Vagina (tissue), 2 donors: ENCODE measurements around the gene TTC16. TPM values are rescaled to one million over a fixed set of nuclear protein-coding genes. Genes with fewer than 3 reads are reported as not detected.

Experiments
- DNase-seq, 2 donors: peaks; one replicate each; pipeline ENCODE4 v3.0.0-alpha.2; 2017; ENCODE audit errors: extremely low spot score in 2 of 2
- H3K27ac ChIP-seq: fragments of 200-600 bp; sonication (generic); one replicate; pipeline ENCODE4 v1.5.1; 2019
- H3K27me3 ChIP-seq: fragments of 200-600 bp; sonication (generic); one replicate; pipeline ENCODE4 v1.5.1; 2019
- H3K36me3 ChIP-seq, 2 donors: fragments of 200-600 bp; sonication (generic); one replicate each; pipeline ENCODE4 v1.5.1; 2017 to 2019
- H3K4me1 ChIP-seq: fragments of 200-600 bp; sonication (generic); one replicate; pipeline ENCODE4 v1.5.1; 2019
- H3K4me3 ChIP-seq, 2 donors: fragments of 200-600 bp; sonication (generic); 1 replicate in 1 of 2; 2 replicates in 1 of 2; pipeline ENCODE4 v1.5.1; 2016 to 2019
- H3K9me3 ChIP-seq: fragments of 200-600 bp; sonication (generic); one replicate; pipeline ENCODE4 v1.5.1; 2019
- CTCF ChIP-seq, 3 experiments: fragments of 450-650 bp in 2 of 3; fragments of 200-600 bp in 1 of 3; sonication (generic) in 1 of 3; IDR thresholded peaks; one replicate each; pipeline ENCODE4 v1.5.1; 2017 to 2019; ENCODE audit warnings: antibody characterized with exemption in 3 of 3, mild to moderate bottlenecking in 2 of 3, moderate library complexity in 2 of 3
- POLR2A ChIP-seq, 2 donors: fragments of 450-650 bp; IDR thresholded peaks; one replicate each; pipeline ENCODE4 v1.6.1; 2017; ENCODE audit warnings: antibody characterized with exemption in 2 of 2, mild to moderate bottlenecking in 2 of 2, moderate library complexity in 2 of 2
- POLR2AphosphoS5 ChIP-seq, 2 donors: sonication (generic); formaldehyde crosslinking; IDR thresholded peaks; one replicate each; pipeline ENCODE4 v1.9.0; 2017; ENCODE audit warnings: antibody characterized with exemption in 2 of 2, mild to moderate bottlenecking in 2 of 2, low read depth in 1 of 2; ENCODE audit not compliant: insufficient read depth in 1 of 2
- intact Hi-C: fragments of 100-400 bp; cut with DNase I; formaldehyde crosslinking; loops from one replicate; pipeline ENCODE4 v1.15.1; 2023
- total RNA-seq: library from RNA; depleted of rRNA; stranded (reverse); fragments of >200 nt; gene quantifications from one replicate; pipeline ENCODE4 v1.2.3, GENCODE V29; 2016

Gene TTC16
- total RNA-seq, 1 donor from 2014 or later = 0.25 TPM

- intact Hi-C loops = no loop called here
- Histone ChIP-seq H3K4me1 (peaks cover 15% of the 10 kb centered on the region), H3K36me3 (no peaks in the 10 kb centered on the region), H3K27me3 (no peaks in the 10 kb centered on the region), H3K27ac (no peak overlapping the region), H3K4me3 (no peak overlapping the region), H3K9me3 (no peaks in the 10 kb centered on the region)
- TF ChIP-seq CTCF (IDR thresholded peaks at IDR 0.05) = no peak
- no peak for TF ChIP-seq POLR2AphosphoS5 (IDR thresholded peaks at IDR 0.05; ENCODE audit: insufficient read depth in 1 of 2, low read depth in 1 of 2)
- no peak for TF ChIP-seq POLR2A (IDR thresholded peaks at IDR 0.05)
- no peak for DNase-seq
These were observed 7.6 kb downstream of the TTC16 start for GRCh38 chr9:127723444-127723843.

- Histone ChIP-seq H3K4me1 (peaks cover 13% of the 10 kb centered on the region), H3K4me3 (no peak overlapping the region), H3K27me3 (no peaks in the 10 kb centered on the region), H3K36me3 (no peaks in the 10 kb centered on the region), H3K9me3 (no peaks in the 10 kb centered on the region), H3K27ac (peak overlapping the region; percentile 4)
- no peak for DNase-seq
- intact Hi-C loops = no loop called here
- TF ChIP-seq POLR2AphosphoS5 (IDR thresholded peaks at IDR 0.05; ENCODE audit: insufficient read depth in 1 of 2, low read depth in 1 of 2) (no peak), POLR2A (IDR thresholded peaks at IDR 0.05) (no peak), CTCF (IDR thresholded peaks at IDR 0.05) (no peak)
These were observed 8.1 kb downstream of the TTC16 start for GRCh38 chr9:127724012-127724411.

GRCh38 chr9:127726871-127727270, 11.0 kb downstream of the TTC16 start:
- H3K36me3 ChIP-seq = peaks cover 0 to 6% of the 10 kb centered on the region in 2 donors
- no peak overlapping the region for H3K27ac ChIP-seq
- no peaks in the 10 kb centered on the region for H3K9me3 ChIP-seq
- TF ChIP-seq POLR2A (IDR thresholded peaks at IDR 0.05) (no peak), POLR2AphosphoS5 (IDR thresholded peaks at IDR 0.05; ENCODE audit: insufficient read depth in 1 of 2, low read depth in 1 of 2) (no peak), CTCF (IDR thresholded peaks at IDR 0.05) (no peak)
- no peaks in the 10 kb centered on the region for H3K27me3 ChIP-seq
- H3K4me3 ChIP-seq = no peak overlapping the region
- peaks cover 13% of the 10 kb centered on the region for H3K4me1 ChIP-seq
- intact Hi-C loops = no loop called here
- DNase-seq = no peak

GRCh38 chr9:127728808-127729207, 12.9 kb downstream of the TTC16 start:
- H3K36me3 ChIP-seq = peaks cover 0 to 12% of the 10 kb centered on the region in 2 donors
- no peak for DNase-seq
- no peaks in the 10 kb centered on the region for H3K27me3 ChIP-seq
- TF ChIP-seq POLR2A (IDR thresholded peaks at IDR 0.05) = no peak
- TF ChIP-seq POLR2AphosphoS5 (IDR thresholded peaks at IDR 0.05; ENCODE audit: insufficient read depth in 1 of 2, low read depth in 1 of 2) = no peak
- H3K4me1 ChIP-seq = peaks cover 18% of the 10 kb centered on the region
- H3K9me3 ChIP-seq = no peaks in the 10 kb centered on the region
- H3K27ac ChIP-seq = no peak overlapping the region
- H3K4me3 ChIP-seq = no peak overlapping the region
- intact Hi-C loops = no loop called here

- no peak for DNase-seq
- peaks cover 0 to 12% of the 10 kb centered on the region in 2 donors for H3K36me3 ChIP-seq
- H3K9me3 ChIP-seq = no peaks in the 10 kb centered on the region
- no peak overlapping the region for H3K27ac ChIP-seq
- no peak overlapping the region for H3K4me3 ChIP-seq
- TF ChIP-seq POLR2A (IDR thresholded peaks at IDR 0.05) (no peak), POLR2AphosphoS5 (IDR thresholded peaks at IDR 0.05; ENCODE audit: insufficient read depth in 1 of 2, low read depth in 1 of 2) (no peak), CTCF (IDR thresholded peaks at IDR 0.05) (no peak)
- peaks cover 17% of the 10 kb centered on the region for H3K4me1 ChIP-seq
- intact Hi-C loops = loop anchor here (5.0 to 10.0 kb wide), 2 partner anchors 132 to 225 kb away; no protein-coding TSS in a partner anchor
- no peaks in the 10 kb centered on the region for H3K27me3 ChIP-seq
These were observed 13.8 kb downstream of the TTC16 start for GRCh38 chr9:127729522-127730256.
